OCI-LY3 (cell line): ENCODE measurements around the gene UQCRC1.

ENCODE experiments used
- EZH2phosphoT487 ChIP-seq: fragments of 200-600 bp; shearing (Covaris generic); IDR thresholded peaks from 2 replicates; pipeline ENCODE4 v1.6.1; 2018; ENCODE audit warnings: antibody characterized with exemption, mixed run types, low read depth
- TF ChIP-seq, protein P1 (sequence below): fragments of 200-600, 300-600 bp; sonication (generic); IDR thresholded peaks from 2 replicates; pipeline ENCODE4 v1.5.1; 2014; ENCODE audit warnings: antibody characterized with exemption, low read length, low read depth

DNA sequence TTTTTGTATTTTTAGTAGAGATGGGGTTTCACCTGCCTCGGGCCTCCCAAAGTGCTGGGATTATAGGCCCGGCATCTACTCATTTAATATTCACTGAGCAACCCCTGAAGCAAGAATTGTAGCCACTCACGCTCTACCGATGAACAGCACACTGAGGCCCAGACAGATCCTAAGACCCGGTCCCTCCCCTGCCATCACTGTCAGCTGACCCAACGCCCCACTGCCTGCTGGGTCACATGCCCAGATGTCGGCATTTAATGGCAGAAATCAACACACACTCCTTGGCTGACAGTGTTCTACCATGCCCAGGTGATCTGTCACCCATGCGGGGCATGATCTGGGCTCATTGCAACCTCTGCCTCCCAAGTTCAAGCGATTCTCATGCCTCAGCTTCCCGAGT, 15.3 kb upstream of the UQCRC1 start:
- TF ChIP-seq, protein P1, sequence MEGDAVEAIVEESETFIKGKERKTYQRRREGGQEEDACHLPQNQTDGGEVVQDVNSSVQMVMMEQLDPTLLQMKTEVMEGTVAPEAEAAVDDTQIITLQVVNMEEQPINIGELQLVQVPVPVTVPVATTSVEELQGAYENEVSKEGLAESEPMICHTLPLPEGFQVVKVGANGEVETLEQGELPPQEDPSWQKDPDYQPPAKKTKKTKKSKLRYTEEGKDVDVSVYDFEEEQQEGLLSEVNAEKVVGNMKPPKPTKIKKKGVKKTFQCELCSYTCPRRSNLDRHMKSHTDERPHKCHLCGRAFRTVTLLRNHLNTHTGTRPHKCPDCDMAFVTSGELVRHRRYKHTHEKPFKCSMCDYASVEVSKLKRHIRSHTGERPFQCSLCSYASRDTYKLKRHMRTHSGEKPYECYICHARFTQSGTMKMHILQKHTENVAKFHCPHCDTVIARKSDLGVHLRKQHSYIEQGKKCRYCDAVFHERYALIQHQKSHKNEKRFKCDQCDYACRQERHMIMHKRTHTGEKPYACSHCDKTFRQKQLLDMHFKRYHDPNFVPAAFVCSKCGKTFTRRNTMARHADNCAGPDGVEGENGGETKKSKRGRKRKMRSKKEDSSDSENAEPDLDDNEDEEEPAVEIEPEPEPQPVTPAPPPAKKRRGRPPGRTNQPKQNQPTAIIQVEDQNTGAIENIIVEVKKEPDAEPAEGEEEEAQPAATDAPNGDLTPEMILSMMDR, result no peak
- TF ChIP-seq EZH2phosphoT487, result no peak
